ENCODE results near the gene HEMGN. TPM values are rescaled to one million over a fixed set of nuclear protein-coding genes. Genes with fewer than 3 reads are reported as not detected.
"Not testable (repeated sequence)": the region's sequence is repeated elsewhere in the genome, so short reads cannot be mapped to it uniquely, and the experiment has no call there.

The HEMGN gene
- total RNA-seq, 2 experiments from 2014 or later = 1.2 to 1.4 TPM

DNA sequence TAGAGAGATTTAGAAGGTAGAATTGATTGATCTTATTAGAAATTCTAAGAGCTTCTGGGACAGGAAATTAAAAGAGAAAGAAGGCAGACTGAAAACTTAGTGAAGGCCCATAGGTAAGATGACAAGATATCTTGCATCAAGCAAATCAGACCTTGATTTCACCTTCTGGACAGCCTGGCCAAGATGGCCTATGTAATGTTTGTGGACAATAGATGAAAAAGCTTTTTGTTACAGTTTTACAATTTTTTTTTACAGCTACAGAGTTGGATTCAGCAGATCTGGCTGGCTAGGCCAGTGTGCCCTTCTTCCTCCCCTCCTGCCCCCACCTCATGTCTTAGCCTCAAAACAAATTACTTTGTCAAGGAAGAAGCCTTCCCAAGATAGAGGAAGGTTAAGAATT, 21.6 kb upstream of the HEMGN start:
- intact Hi-C loops (cut with micrococcal nuclease) = no loop called here
- CTCF ChIA-PET = interaction anchor here (1.2 to 2.3 kb wide), 12 partner anchors 13 to 86 kb away, joined by 3 to 20 read pairs (median 4); partner anchors contain the start of genes ANP32B and TRMO
- TF ChIP-seq, protein P1, sequence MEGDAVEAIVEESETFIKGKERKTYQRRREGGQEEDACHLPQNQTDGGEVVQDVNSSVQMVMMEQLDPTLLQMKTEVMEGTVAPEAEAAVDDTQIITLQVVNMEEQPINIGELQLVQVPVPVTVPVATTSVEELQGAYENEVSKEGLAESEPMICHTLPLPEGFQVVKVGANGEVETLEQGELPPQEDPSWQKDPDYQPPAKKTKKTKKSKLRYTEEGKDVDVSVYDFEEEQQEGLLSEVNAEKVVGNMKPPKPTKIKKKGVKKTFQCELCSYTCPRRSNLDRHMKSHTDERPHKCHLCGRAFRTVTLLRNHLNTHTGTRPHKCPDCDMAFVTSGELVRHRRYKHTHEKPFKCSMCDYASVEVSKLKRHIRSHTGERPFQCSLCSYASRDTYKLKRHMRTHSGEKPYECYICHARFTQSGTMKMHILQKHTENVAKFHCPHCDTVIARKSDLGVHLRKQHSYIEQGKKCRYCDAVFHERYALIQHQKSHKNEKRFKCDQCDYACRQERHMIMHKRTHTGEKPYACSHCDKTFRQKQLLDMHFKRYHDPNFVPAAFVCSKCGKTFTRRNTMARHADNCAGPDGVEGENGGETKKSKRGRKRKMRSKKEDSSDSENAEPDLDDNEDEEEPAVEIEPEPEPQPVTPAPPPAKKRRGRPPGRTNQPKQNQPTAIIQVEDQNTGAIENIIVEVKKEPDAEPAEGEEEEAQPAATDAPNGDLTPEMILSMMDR (IDR thresholded peaks at IDR 0.05) = no peak

GRCh38 chr9:97958812-97959511, 21.0 kb upstream of the HEMGN start:
- Mint-ChIP-seq H3K4me3 (no peak overlapping the region), H3K4me1 (ENCODE audit: low read depth) (peaks cover 7% of the 10 kb centered on the region), H3K9me3 (no peaks in the 10 kb centered on the region), H3K27ac (no peak overlapping the region), H3K27me3 (no peaks in the 10 kb centered on the region), H3K36me3 (ENCODE audit: low read depth) (no peaks in the 10 kb centered on the region)
- POLR2A ChIA-PET = interaction anchor here (1.1 to 2.9 kb wide), 4 partner anchors 16 to 36 kb away, joined by 3 to 15 read pairs (median 6); partner anchors contain the start of gene TRMO
- DNase-seq = peak; percentile 29
- TF ChIP-seq, protein P1 (IDR thresholded peaks at IDR 0.05) = no peak
- intact Hi-C loops (cut with micrococcal nuclease) = no loop called here
- peak; percentile 67 for ATAC-seq
- CTCF ChIA-PET = interaction anchor here (1.1 to 2.3 kb wide), 15 partner anchors 9 to 86 kb away, joined by 3 to 20 read pairs (median 4); partner anchors contain the start of genes ANP32B and TRMO

More for the DNA sequence above, 21.6 kb upstream of the HEMGN start:
- peaks cover 9% of the 10 kb centered on the region for H3K4me1 Mint-ChIP-seq (ENCODE audit: low read depth)
- H3K36me3 Mint-ChIP-seq (ENCODE audit: low read depth) = no peaks in the 10 kb centered on the region
- H3K9me3 Mint-ChIP-seq = no peaks in the 10 kb centered on the region
- no peak overlapping the region for H3K4me3 Mint-ChIP-seq
- no peaks in the 10 kb centered on the region for H3K27me3 Mint-ChIP-seq
- POLR2A ChIA-PET = interaction anchor here (0.7 to 2.9 kb wide), 4 partner anchors 22 to 39 kb away, joined by 3 to 15 read pairs (median 5); partner anchors contain the start of gene TRMO
- ATAC-seq (no peak), DNase-seq (no peak)
- no peak overlapping the region for H3K27ac Mint-ChIP-seq

DNA sequence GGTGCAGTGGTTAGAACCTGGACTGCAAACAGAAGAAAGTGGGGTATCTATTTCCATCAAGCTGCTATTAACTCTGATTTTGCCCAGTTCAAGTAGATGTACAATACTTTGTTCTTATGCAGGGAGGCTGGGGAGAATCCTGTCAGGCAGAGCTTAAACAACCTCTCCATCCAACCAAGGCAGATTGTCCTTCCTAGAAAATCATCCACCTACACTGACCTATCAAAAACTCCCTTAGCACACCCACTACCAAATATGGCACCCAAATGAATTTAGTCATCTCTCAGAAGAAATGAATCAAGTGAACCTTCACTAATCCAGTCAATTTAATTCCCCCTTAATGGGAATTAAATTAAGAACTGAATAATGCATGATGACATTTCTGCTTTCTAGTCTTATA, 18.4 kb upstream of the HEMGN start:
- CTCF ChIA-PET = interaction anchor here (0.7 to 6.5 kb wide), 9 partner anchors 7 to 316 kb away, joined by 3 to 76 read pairs (median 10); partner anchors contain the start of genes HEMGN and TRMO
- POLR2A ChIA-PET = interaction anchor here (2.7 kb wide), 1 partner anchor 26 kb away, joined by 9 read pairs; the partner anchor contains the start of gene ANP32B
- intact Hi-C loops (cut with micrococcal nuclease) = no loop called here
- peaks cover 7% of the 10 kb centered on the region for H3K4me1 Mint-ChIP-seq (ENCODE audit: low read depth)
- H3K36me3 Mint-ChIP-seq (ENCODE audit: low read depth) = no peaks in the 10 kb centered on the region
- no peaks in the 10 kb centered on the region for H3K9me3 Mint-ChIP-seq
- TF ChIP-seq, protein P1 (IDR thresholded peaks at IDR 0.05) = no peak
- H3K4me3 Mint-ChIP-seq = no peak overlapping the region
- ATAC-seq = no peak
- no peaks in the 10 kb centered on the region for H3K27me3 Mint-ChIP-seq
- H3K27ac Mint-ChIP-seq = no peak overlapping the region
- no peak for DNase-seq

GRCh38 chr9:97954550-97954989, 16.6 kb upstream of the HEMGN start:
- ATAC-seq (peak; percentile 93), DNase-seq (peak; percentile 73)
- ChIA-PET CTCF (interaction anchor here (0.7 to 6.5 kb wide), 17 partner anchors 9 to 82 kb away, joined by 3 to 76 read pairs (median 7); partner anchors contain the start of genes ANP32B, HEMGN and TRMO), POLR2A (interaction anchor here (0.6 to 1.2 kb wide), 4 partner anchors 25 to 65 kb away, joined by 3 to 4 read pairs (median 4); partner anchors contain the start of genes ANP32B and TRMO)
- TF ChIP-seq, protein P1 (IDR thresholded peaks at IDR 0.05) = peak; percentile 78
- Mint-ChIP-seq H3K9me3 (no peaks in the 10 kb centered on the region), H3K4me3 (no peak overlapping the region), H3K4me1 (ENCODE audit: low read depth) (peaks cover 7% of the 10 kb centered on the region), H3K36me3 (ENCODE audit: low read depth) (no peaks in the 10 kb centered on the region), H3K27me3 (no peaks in the 10 kb centered on the region), H3K27ac (no peak overlapping the region)
- intact Hi-C loops (cut with micrococcal nuclease) = loop anchor here (1.0 kb wide), 1 partner anchor 31 kb away; no protein-coding TSS in a partner anchor

DNA sequence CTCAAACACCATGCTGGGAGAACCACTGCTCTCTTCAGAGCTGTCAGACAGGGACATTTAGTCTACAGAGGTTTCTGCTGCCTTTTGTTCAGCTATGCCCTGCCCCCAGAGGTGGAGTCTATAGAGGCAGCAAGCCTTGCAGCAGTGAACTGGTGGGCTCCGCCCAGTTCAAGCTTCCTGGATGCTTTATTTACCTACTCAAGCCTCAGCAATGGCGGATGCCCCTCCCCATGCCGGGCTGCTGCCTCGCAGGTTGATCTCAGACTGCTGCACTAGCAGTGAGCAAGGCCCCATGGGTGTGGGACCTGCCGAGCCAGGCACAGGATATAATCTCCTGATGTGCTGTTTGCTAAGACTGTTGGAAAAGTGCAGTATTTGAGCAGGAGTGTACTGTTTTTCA, 12.9 kb upstream of the HEMGN start:
- ChIA-PET CTCF (interaction anchor here (1.6 to 2.9 kb wide), 2 partner anchors 17 to 27 kb away, joined by 3 to 18 read pairs; partner anchors contain the start of gene TRMO), POLR2A (interaction anchor here (2.4 kb wide), 1 partner anchor 29 kb away, joined by 8 read pairs; the partner anchor contains the start of gene TRMO)
- H3K27me3 Mint-ChIP-seq; H3K4me1 Mint-ChIP-seq (ENCODE audit: low read depth); H3K27ac Mint-ChIP-seq; H3K4me3 Mint-ChIP-seq; H3K36me3 Mint-ChIP-seq (ENCODE audit: low read depth); intact Hi-C loops (cut with micrococcal nuclease); H3K9me3 Mint-ChIP-seq: not testable (repeated sequence)
- DNase-seq (peak; percentile 23), ATAC-seq (peak; percentile 59)

DNA sequence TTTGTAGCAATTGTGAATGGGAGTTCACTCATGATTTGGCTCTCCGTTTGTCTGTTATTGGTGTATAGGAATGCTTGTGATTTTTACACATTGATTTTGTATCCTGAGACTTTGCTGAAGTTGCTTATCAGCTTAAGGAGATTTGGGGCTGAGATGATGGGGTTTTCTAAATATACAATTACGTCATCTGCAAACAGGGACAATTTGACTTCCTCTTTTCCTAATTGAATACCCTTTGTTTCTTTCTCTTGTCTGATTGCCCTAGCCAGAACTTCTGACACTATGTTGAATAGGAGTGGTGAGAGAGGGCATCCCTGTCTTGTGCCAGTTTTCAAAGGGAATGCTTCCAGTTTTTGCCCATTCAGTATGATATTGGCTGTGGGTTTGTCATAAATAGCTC, 9.1 kb upstream of the HEMGN start:
- intact Hi-C loops (cut with micrococcal nuclease); H3K4me1 Mint-ChIP-seq (ENCODE audit: low read depth); DNase-seq; POLR2A ChIA-PET; H3K9me3 Mint-ChIP-seq; ATAC-seq; H3K36me3 Mint-ChIP-seq (ENCODE audit: low read depth); H3K27me3 Mint-ChIP-seq; H3K27ac Mint-ChIP-seq; H3K4me3 Mint-ChIP-seq: not testable (repeated sequence)
- CTCF ChIA-PET = interaction anchor here (1.3 to 1.7 kb wide), 2 partner anchors 9 to 23 kb away, joined by 3 to 5 read pairs; no protein-coding TSS in a partner anchor

GRCh38 chr9:97945470-97945869, 7.5 kb upstream of the HEMGN start:
- H3K4me1 Mint-ChIP-seq (ENCODE audit: low read depth); H3K4me3 Mint-ChIP-seq; H3K27ac Mint-ChIP-seq; intact Hi-C loops (cut with micrococcal nuclease); H3K9me3 Mint-ChIP-seq; ATAC-seq; H3K36me3 Mint-ChIP-seq (ENCODE audit: low read depth); DNase-seq; H3K27me3 Mint-ChIP-seq: not testable (repeated sequence)
- POLR2A ChIA-PET = interaction anchor here (1.2 kb wide), 1 partner anchor 37 kb away, joined by 4 read pairs; no protein-coding TSS in a partner anchor
- CTCF ChIA-PET = interaction anchor here (0.9 to 1.7 kb wide), 3 partner anchors 10 to 76 kb away, joined by 3 to 5 read pairs (median 3); no protein-coding TSS in a partner anchor
